Stimulated activated CD4-positive, alpha-beta T cell treated with anti-CD3 and anti-CD28 coated beads, Interleukin-15, amount 100 ng/mL, for 24 hours (primary cell): Measurements from ENCODE around the gene DNAI1.
"Not testable (repeated sequence)": the region's sequence is repeated elsewhere in the genome, so short reads cannot be mapped to it uniquely, and the experiment has no call there.

Source experiments
- DNase-seq: peaks from one replicate; pipeline ENCODE4 v3.0.0-alpha.2; 2020

DNAI1 gene

DNA sequence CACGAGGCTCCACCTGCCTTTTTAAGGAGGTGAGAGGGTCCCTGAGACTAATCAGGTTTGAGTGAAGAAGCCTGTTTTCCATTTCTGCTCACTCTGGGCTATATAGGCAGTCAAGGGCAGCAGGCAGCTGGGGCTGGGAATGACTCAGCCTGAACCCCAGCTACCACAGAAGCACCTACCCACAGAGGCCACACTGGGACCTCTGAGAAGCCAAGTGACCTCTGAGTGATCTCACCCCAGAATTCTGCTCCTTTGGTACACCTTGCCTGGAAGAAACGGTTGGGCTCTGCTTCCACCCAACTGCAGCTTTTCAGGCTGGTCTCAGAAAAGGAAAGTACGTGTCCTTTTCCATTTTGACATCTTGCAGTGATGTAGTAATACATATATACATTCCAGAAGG lies 7.1 kb upstream of the DNAI1 start:
- peak; percentile 24 for DNase-seq

GRCh38 chr9:34452568-34452967 lies 6.0 kb upstream of the DNAI1 start:
- no peak for DNase-seq

GRCh38 chr9:34454571-34455065 lies 4.0 kb upstream of the DNAI1 start:
- DNase-seq = peak; percentile 39

DNA sequence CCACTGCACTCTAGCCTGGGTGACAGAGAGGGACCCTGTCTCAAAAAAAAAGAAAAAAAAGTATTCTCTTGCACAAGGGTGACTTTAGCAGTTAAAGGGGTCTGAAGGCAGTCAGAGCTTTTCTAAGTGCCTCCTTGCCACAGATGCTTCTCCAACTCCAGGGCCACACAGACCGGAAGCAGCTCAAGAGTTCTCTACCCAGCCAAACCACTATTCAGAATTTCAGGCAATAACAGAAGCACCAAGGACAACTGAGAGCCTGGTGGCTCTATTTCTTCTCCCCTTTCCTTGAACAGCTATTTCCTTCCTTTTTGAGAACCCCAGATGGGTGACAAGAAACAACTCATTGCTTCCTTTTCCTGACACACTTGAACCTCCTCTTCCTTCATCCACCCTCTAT lies 2.5 kb upstream of the DNAI1 start:
- DNase-seq = no peak

GRCh38 chr9:34456746-34457145 lies 1.9 kb upstream of the DNAI1 start:
- no peak for DNase-seq

GRCh38 chr9:34457266-34458012 lies 1.2 kb upstream of the DNAI1 start:
- DNase-seq = peak; percentile 38

DNA sequence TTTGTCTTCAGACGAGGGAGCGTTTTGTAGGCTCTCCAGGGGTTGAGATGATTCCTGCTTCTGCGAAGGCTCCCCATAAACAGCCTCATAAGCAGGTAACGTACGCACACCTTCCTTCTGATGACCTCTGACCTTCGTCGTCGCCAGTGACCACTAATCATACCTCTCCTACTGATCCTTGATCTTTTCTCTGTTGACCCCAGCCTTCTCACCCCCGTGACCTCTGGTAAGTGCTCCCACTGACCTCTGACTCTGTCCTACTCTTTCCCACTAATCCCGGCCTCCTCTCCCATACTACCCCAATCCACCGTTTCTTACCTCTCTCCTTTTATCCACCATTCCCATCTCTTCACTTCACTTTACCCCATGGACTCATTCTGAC lies 345 bp downstream of the DNAI1 start:
- DNase-seq = no peak

- no peak for DNase-seq
Observed at GRCh38 chr9:34459356-34459755, 751 bp downstream of the DNAI1 start.

- DNase-seq = no peak
Observed at GRCh38 chr9:34459941-34460340, 1.3 kb downstream of the DNAI1 start.

GRCh38 chr9:34463098-34463900 lies 4.7 kb downstream of the DNAI1 start:
- peak; percentile 81 for DNase-seq

GRCh38 chr9:34463901-34464232 lies 5.3 kb downstream of the DNAI1 start:
- DNase-seq = no peak

DNA sequence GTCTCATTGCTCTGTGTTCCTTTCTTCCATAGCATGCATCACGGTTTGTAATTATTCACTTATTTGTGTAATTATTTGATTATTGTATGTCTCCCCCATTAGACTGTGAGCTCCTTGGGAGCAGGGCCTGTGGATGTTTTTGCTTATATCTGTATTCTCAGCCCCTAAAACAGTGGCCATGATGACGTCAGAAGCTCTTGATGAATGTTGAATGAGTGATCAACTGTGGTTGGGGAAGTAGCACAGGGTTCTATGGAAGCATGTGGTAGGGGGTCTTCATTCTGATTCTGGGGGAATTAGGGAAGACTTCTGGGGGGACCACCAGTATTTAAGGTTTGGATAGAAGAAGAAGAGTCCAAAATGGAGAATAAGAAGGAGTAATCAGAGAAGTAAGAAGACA lies 6.0 kb downstream of the DNAI1 start:
- no peak for DNase-seq

- DNase-seq = no peak
Observed at GRCh38 chr9:34465468-34465867, 6.9 kb downstream of the DNAI1 start.

DNA sequence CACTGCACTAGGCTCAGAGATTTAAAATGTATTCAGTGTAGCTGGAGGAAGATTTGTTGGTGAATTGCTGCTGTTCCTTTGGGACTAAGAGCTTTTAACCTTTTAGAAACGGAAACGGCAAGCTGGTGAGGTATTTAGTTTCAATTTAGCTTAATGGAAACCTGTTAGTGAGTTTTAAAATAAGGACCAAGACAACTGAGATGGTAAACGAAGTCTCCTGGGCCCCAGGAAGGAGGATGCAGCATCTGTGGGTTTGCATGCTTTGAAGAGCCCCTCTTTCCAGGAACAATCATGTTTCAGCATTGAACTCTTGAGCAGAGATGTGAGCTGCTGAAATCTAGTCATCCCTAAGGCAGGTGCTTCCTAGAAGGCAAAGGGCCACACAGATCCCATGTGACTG lies 16.5 kb downstream of the DNAI1 start:
- no peak for DNase-seq

- no peak for DNase-seq
Observed at GRCh38 chr9:34477541-34477940, 18.9 kb downstream of the DNAI1 start.

DNA sequence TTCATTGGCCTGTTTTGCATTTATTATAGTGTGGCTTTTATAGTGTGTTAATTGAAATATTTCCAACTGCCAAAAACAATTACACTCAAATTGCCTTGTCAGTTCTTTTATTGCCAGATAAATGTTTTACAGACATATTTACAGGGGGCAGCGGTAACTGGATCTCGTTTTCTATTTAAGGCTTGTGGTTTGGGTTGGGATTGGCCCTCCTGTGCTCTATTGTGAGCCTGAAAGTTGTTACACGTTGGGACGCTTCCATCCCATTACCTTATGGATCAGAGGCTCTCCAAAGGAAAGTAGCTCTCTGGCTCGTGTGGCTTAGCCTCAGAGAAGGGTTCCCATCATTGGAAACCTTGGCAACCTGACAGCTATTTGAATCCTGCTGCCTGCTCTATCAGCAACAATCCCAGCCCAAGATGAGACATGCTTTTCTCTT lies 20.8 kb downstream of the DNAI1 start:
- DNase-seq = no peak

GRCh38 chr9:34481620-34482019 lies 23.0 kb downstream of the DNAI1 start:
- DNase-seq = not testable (repeated sequence)

- not testable (repeated sequence) for DNase-seq
Observed at GRCh38 chr9:34482746-34483145, 24.1 kb downstream of the DNAI1 start.

- DNase-seq = no peak
Observed at GRCh38 chr9:34484678-34485077, 26.1 kb downstream of the DNAI1 start.

GRCh38 chr9:34485822-34486221 lies 27.2 kb downstream of the DNAI1 start:
- no peak for DNase-seq

DNA sequence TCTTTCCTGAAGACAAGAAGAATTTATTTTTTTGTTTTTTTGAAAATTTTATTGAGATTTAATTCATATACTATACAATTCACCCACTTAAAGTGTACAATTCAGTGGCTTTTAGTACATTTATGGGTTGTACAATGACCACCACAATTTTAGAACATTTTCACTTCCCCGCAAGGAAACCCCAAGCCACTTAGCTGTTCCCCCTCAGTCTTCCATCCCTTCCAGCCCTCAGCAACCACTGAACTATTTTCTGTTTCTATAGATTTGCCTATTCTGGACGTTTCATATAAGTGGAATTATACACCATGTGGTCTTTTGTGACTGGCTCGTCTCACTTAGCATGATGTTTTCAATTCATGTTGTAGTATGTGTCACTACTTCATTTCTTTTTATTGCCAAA lies 28.0 kb downstream of the DNAI1 start:
- no peak for DNase-seq

GRCh38 chr9:34490360-34490759 lies 31.8 kb downstream of the DNAI1 start:
- DNase-seq = no peak

GRCh38 chr9:34490760-34491159 lies 32.2 kb downstream of the DNAI1 start:
- no peak for DNase-seq

DNA sequence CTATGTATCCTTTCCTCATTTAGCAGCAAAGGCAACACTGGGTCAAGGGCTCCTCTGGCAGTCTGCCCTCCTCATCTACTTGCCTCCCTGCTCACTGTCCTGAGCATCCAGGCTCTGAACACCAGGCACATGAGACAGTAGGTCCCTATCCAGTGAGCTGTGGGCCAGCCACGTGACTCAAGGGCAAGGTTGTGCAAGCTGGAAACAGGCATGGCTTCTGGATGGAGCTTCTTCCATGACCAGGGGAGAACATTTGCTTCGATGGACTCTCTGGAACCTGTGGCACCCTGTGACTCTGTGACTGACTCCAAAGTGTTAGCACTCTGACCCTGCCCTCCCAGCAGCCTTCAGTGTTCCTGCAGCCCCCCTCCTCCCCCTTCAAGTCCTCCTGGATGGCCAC lies 33.0 kb downstream of the DNAI1 start:
- no peak for DNase-seq
